GM12864 (cell line): ENCODE results near the gene ZC3H12C.

ENCODE experiments used
- DNase-seq: peaks from one replicate; pipeline ENCODE4 v3.0.0-alpha.2; 2011; ENCODE audit warnings: low read depth
- H3K4me3 ChIP-seq: 2 replicates; pipeline ENCODE4 v1.5.1; 2011; ENCODE audit warnings: mild to moderate bottlenecking, low read depth, low read length, control low read depth
- TF ChIP-seq, protein P1 (sequence below): IDR thresholded peaks from 2 replicates; pipeline ENCODE4 v1.5.1; 2011; ENCODE audit warnings: low read depth, mild to moderate bottlenecking, moderate library complexity, low read length, control low read depth, inconsistent platforms; ENCODE audit errors: missing control alignments

ZC3H12C gene

DNA sequence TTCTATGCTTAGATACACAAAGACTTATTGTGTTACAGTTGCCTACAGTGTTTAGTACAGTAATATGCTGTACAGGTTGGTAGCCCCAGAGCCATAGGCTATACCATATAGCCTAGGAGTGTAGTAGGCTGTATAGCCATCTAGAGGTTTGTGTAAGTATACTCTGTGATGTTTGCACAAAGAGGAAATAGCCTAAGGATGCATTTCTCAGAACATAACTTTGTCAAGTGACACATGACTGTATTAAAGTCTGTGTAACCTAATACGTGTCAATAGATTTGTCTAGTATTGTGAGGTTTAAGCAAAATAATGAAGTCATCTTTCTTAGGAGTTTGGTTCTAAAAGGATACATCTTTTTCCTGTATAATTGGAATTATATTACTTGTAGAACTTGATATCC is 5.5 kb downstream of the ZC3H12C start:
- TF ChIP-seq, protein P1, sequence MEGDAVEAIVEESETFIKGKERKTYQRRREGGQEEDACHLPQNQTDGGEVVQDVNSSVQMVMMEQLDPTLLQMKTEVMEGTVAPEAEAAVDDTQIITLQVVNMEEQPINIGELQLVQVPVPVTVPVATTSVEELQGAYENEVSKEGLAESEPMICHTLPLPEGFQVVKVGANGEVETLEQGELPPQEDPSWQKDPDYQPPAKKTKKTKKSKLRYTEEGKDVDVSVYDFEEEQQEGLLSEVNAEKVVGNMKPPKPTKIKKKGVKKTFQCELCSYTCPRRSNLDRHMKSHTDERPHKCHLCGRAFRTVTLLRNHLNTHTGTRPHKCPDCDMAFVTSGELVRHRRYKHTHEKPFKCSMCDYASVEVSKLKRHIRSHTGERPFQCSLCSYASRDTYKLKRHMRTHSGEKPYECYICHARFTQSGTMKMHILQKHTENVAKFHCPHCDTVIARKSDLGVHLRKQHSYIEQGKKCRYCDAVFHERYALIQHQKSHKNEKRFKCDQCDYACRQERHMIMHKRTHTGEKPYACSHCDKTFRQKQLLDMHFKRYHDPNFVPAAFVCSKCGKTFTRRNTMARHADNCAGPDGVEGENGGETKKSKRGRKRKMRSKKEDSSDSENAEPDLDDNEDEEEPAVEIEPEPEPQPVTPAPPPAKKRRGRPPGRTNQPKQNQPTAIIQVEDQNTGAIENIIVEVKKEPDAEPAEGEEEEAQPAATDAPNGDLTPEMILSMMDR, result peak; percentile 12
- no peak for DNase-seq
- H3K4me3 ChIP-seq, result no peak overlapping the region

DNA sequence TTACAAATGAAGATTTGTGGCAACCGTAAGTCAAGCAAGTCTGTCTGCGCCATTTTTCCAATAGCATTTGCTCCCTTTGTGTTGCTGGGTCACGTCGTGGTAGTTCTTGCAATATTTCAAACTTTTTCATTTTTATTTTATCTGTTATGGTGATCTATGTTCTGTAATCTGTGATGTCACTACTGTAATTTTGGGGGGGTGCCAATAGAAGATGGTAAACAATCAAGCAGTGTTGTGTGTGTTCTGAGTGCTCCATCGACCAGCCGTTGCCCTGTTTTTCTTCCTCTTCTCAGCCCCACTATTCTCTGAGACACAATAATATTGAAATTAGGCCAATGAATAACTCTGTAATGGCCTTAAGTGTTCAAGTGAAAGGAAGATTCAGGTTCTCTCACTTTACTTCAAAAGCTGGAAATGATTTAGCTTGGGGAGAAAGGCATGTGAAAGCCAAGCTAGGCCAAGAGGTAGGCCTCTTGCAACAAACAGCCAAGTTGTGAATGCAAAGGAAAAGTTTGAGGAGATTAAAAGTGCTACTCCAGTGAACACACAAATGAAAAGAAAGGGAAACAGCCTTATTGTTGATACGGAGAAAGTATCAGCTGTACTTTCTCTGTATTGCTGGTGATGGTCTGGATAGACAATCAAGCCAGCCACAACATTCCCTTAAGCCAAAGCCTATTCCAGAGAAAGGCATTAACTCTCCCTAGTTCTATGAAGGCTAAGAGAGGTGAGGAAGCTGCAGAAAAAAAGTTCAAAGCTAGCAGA is 7.5 kb downstream of the ZC3H12C start:
- TF ChIP-seq, protein P1, result no peak
- DNase-seq, result no peak
- H3K4me3 ChIP-seq, result no peak overlapping the region

DNA sequence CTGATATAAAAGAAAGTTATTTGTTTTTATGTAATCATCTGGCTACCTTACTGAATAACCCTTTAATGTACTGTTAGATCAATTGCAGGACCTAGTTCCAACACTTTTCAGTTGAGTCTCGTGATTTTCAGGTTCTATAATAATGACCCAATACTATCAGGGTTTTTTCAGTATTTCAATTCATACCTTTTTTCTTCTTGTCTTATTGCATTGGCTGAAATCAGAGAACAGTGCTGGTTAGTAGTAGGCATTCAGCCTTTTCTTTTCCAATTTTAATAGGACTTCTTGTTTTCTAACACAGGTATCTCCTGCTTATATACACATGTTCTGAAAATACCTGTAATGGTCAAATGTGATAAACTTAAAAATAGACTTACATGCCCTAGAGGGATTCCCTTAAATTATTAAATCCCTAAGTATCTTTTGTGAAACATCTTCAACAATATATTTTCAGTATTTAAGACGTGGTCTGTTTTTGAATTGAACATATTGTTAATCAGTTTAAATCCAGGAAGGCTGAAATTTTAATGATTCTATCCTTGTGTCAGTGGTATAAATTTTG is 13.6 kb downstream of the ZC3H12C start:
- TF ChIP-seq, protein P1, result no peak

DNA sequence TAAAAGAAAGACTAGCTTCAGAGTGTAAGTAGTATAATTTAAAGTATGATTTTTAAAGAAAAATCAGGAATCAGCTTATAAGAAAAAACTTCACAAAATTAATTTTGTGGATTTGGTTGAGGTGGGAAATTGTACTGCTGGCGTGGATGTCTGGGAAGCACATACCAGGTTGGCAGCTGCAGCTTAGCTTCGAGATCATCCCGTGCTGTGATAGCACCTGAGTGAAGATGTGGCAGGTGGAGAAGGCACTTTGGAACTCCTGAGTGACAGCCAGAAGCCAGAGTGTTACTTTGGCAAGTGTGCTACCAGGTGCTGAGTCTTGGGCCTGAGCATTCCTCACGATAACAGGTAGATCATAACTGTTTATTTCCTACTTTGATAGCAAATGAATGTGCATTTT is 17.7 kb downstream of the ZC3H12C start:
- no peak for DNase-seq
- TF ChIP-seq, protein P1, result no peak

More for the DNA sequence above, 13.6 kb downstream of the ZC3H12C start:
- DNase-seq, result no peak
- no peak overlapping the region for H3K4me3 ChIP-seq

DNA sequence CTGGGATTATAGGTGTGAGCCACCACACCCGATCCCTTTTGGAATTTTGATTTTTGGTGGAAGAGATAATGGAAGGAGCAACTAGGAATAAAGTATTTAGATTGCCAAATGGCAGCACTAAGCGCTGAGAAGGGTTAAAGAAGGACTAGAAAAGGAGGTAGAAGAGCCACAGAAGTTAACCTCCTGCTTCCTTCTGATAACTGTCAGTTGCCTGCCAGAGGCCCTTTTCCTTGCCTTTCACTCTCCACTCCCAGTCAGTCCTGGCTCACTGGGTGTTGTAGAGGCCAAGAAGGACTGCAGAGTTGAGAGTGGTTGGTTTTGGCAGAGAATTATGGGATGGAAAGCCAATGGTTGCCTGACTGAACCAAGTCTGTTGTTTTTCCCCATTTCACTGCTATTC is 19.3 kb downstream of the ZC3H12C start:
- no peak for DNase-seq
- no peak overlapping the region for H3K4me3 ChIP-seq
- TF ChIP-seq, protein P1, result no peak

More for the DNA sequence above, 17.7 kb downstream of the ZC3H12C start:
- H3K4me3 ChIP-seq, result no peak overlapping the region

DNA sequence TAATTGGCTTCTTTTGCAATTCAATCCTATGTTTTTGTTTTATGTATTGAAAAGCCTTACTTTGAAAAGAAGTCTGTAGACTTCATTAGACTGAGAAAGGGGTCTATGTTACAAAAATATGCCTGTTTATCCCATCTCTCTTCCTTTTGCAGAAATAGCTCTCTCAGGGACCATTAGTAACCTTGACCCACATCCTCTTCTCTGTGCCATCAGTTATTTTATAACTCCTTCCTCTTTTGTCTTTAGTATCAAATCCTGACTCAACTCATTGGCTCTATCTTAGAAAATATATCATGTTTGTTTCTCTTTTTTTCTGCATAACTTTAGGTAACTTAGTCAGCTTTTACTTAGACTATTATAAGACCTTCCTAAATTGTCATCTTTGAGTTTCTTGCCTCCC is 20.3 kb downstream of the ZC3H12C start:
- TF ChIP-seq, protein P1, result no peak
- DNase-seq, result no peak
- H3K4me3 ChIP-seq, result no peak overlapping the region
